Peyer's patch (tissue), 4 donors: ENCODE data around the gene CLRN3. TPM values are rescaled to one million over a fixed set of nuclear protein-coding genes. Genes with fewer than 3 reads are reported as not detected.
A peak's percentile ranks its signal among the peaks of the same experiment; 100 is the strongest.

Experiments
- DNase-seq, 3 donors: peaks; one replicate each; pipeline ENCODE4 v3.0.0-alpha.2; 2017 to 2019
- H3K27ac ChIP-seq, 4 donors: fragments of 200-600 bp; sonication (generic); one replicate each; pipeline ENCODE4 v1.5.1; 2016 to 2019
- H3K27me3 ChIP-seq, 2 donors: fragments of 200-600 bp; sonication (generic); one replicate each; pipeline ENCODE4 v1.5.1; 2019
- H3K36me3 ChIP-seq, 3 donors: fragments of 200-600 bp; sonication (generic); one replicate each; pipeline ENCODE4 v1.5.1; 2016 to 2019
- H3K4me1 ChIP-seq, 4 donors: fragments of 200-600 bp; sonication (generic); one replicate each; pipeline ENCODE4 v1.5.1; 2016 to 2019
- H3K4me3 ChIP-seq, 4 donors: fragments of 200-600 bp; sonication (generic); 1 replicate in 3 of 4; 2 replicates in 1 of 4; pipeline ENCODE4 v1.5.1; 2016 to 2019; ENCODE audit warnings: mild to moderate bottlenecking in 1 of 4
- H3K9me3 ChIP-seq, 4 donors: fragments of 200-600 bp; sonication (generic); one replicate each; pipeline ENCODE4 v1.5.1; 2016 to 2019; ENCODE audit warnings: mild to moderate bottlenecking in 1 of 4
- POLR2A ChIP-seq, 2 donors: fragments of 450-650 bp; IDR thresholded peaks; one replicate each; pipeline ENCODE4 v1.5.1; 2017; ENCODE audit warnings: antibody characterized with exemption in 2 of 2, mild to moderate bottlenecking in 2 of 2, moderate library complexity in 2 of 2
- total RNA-seq, 4 donors: library from RNA; depleted of rRNA; stranded (reverse); fragments of >200 nt; gene quantifications; one replicate each; pipeline ENCODE4 v1.1.0, GENCODE V29; 2016
- TF ChIP-seq, protein P1 (sequence below), 6 experiments: fragments of 450-650 bp in 4 of 6; fragments of 200-600 bp in 2 of 6; sonication (generic) in 1 of 6; IDR thresholded peaks; one replicate each; pipeline ENCODE4 v1.5.1; 2017 to 2019; ENCODE audit warnings: antibody characterized with exemption in 6 of 6, mild to moderate bottlenecking in 3 of 6, moderate library complexity in 1 of 6

The CLRN3 gene
- total RNA-seq, 4 donors from 2014 or later = 7.4 to 215 (median 109) TPM

DNA sequence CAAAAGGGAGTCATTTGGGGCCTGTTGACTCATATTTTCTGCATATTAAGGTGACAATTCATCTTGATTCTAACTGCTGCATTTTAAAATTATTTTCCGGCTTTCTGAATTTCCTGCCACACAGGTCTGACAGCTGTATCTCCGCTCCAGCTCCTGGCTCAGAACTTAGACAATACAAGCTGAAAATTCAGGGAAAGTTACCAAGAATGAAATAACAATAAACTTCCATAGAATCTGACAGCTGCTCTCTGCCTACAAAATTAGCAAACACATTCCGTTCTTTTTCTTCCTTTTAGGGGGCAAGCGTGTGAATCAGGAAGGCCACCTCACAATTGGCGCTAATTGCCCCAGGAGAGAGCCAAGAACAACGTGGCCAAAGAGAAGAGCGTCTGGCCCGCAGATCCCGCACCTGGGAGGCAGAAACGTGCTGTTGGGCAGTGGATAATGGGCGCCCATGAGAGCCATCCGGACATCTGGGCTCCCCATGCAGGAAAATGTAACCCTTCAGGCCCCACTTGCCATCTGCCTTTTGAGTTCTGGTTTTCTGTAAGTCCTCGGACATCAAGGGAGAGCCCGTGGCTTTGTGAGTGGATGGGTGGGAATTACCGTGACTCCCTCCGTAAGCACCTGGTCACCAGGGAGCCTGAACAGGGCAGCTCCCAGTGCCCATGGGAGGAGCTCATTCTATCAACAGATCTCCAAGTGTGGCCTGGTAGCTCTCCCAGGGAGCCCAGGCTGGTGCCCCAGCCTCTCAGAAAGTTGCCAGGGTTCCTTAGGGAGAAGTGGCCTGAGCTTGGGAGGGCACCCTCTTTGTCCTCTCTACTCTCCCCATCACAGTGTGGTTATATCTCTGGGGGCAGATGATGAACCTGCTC lies 5.0 kb downstream of the CLRN3 start:
- Histone ChIP-seq H3K27me3 (no peaks in the 10 kb centered on the region), H3K9me3 (no peaks in the 10 kb centered on the region), H3K27ac (peak overlapping the region in 3 of 4 donors; percentile 73 to 93 (median 88)), H3K36me3 (peaks cover 0 to 10% (median 0%) of the 10 kb centered on the region in 3 donors), H3K4me1 (peaks cover 0 to 44% (median 2%) of the 10 kb centered on the region in 4 donors), H3K4me3 (peak overlapping the region in 2 of 4 donors; percentile 31 to 43)
- DNase-seq = peak in 1 of 3 donors; percentile 42
- TF ChIP-seq, protein P1, sequence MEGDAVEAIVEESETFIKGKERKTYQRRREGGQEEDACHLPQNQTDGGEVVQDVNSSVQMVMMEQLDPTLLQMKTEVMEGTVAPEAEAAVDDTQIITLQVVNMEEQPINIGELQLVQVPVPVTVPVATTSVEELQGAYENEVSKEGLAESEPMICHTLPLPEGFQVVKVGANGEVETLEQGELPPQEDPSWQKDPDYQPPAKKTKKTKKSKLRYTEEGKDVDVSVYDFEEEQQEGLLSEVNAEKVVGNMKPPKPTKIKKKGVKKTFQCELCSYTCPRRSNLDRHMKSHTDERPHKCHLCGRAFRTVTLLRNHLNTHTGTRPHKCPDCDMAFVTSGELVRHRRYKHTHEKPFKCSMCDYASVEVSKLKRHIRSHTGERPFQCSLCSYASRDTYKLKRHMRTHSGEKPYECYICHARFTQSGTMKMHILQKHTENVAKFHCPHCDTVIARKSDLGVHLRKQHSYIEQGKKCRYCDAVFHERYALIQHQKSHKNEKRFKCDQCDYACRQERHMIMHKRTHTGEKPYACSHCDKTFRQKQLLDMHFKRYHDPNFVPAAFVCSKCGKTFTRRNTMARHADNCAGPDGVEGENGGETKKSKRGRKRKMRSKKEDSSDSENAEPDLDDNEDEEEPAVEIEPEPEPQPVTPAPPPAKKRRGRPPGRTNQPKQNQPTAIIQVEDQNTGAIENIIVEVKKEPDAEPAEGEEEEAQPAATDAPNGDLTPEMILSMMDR (IDR thresholded peaks at IDR 0.05) = no peak
- TF ChIP-seq POLR2A (IDR thresholded peaks at IDR 0.05) = no peak

DNA sequence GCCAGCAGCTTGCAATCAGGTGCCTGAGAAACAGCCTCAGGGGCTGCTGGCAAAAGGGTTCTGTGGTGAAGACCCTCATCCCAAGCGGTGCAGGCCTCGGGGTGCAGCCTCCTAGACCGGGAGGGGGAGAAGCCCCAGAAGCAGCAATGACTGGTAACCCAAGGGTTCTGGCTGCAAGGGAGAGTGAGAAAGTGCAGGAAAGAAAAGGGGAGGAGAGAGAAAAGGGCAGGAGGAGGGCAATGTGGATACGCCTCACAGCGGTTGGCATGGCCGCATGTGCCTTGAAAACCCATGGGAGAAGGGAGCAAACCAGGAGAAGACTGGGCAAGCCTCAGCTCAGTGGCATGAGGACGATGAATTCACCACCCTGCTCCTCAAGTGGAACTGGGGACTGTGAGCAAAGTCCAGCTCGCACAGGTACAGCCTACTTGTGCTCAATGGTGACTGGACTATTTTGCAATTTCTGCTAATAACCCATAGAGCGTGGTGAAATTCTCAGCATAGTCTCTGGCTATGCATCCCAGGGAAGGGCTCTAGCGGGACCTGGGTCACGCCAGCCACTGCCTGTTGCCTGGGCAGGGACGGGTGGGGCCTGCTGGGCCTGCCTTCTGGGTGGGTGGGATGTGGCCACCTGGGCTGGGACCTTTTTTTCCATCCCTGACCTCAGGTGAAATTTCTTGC lies 6.2 kb downstream of the CLRN3 start:
- no peaks in the 10 kb centered on the region for H3K9me3 ChIP-seq
- peak; percentile 87 to 90 for TF ChIP-seq POLR2A (IDR thresholded peaks at IDR 0.05)
- TF ChIP-seq, protein P1 (IDR thresholded peaks at IDR 0.05) = peak in 1 of 6 experiments; percentile 5
- peaks cover 0 to 54% (median 3%) of the 10 kb centered on the region in 4 donors for H3K4me1 ChIP-seq
- H3K27ac ChIP-seq = peak overlapping the region in 3 of 4 donors; percentile 73 to 93 (median 88)
- peaks cover 0 to 10% (median 0%) of the 10 kb centered on the region in 3 donors for H3K36me3 ChIP-seq
- H3K27me3 ChIP-seq = no peaks in the 10 kb centered on the region
- peak; percentile 14 to 89 (median 83) for DNase-seq
- H3K4me3 ChIP-seq = peak overlapping the region in 2 of 4 donors; percentile 15 to 33

DNA sequence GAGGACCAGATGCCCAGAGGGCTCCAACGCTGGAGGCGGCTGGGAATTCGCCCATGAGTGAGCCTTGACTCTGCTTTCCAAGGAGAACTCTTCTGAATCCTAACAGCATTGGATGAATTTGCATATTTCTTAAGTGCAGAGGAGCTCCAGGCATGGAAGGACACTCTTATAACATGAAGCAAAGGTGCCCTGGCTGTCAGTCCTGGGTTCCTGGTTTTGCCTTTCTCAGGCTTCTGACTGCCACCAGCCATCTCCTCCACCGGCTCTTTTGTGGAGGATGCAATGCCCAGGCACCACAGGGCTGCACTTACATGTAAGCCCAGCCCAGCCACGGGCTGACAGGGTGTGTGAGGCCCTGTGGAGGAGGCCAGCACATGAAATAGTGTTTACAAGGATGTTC lies 8.2 kb downstream of the CLRN3 start:
- Histone ChIP-seq H3K27ac (peak overlapping the region in 1 of 4 donors; percentile 2), H3K4me1 (peaks cover 8 to 74% (median 11%) of the 10 kb centered on the region in 4 donors), H3K27me3 (no peaks in the 10 kb centered on the region), H3K4me3 (no peak overlapping the region), H3K9me3 (no peaks in the 10 kb centered on the region), H3K36me3 (peaks cover 0 to 20% (median 0%) of the 10 kb centered on the region in 3 donors)
- no peak for DNase-seq
- TF ChIP-seq POLR2A (IDR thresholded peaks at IDR 0.05) = no peak
- TF ChIP-seq, protein P1 (IDR thresholded peaks at IDR 0.05) = no peak

DNA sequence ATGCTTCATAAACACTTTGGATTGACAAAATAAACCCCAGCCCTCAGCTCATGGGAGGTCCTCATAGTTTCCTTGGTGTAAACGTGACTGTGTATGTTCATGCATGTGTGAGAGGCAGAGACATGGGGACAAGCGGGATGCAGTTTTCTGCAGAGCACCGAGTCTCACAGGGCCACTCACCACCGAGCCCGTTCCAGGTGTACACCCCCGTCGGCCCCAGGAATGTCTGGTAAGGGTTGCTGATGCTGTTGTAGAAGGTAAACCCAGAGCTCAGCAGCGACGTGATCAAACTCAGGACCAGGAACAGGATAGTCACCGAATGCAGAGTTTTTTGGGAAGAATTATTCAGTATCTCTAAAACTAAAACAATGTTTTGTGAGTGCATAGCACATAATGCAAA lies 9.2 kb downstream of the CLRN3 start:
- Histone ChIP-seq H3K27me3 (no peaks in the 10 kb centered on the region), H3K36me3 (peaks cover 0 to 20% (median 0%) of the 10 kb centered on the region in 3 donors), H3K27ac (no peak overlapping the region), H3K9me3 (no peaks in the 10 kb centered on the region), H3K4me3 (no peak overlapping the region), H3K4me1 (peaks cover 8 to 75% (median 11%) of the 10 kb centered on the region in 4 donors)
- TF ChIP-seq, protein P1 (IDR thresholded peaks at IDR 0.05) = no peak
- TF ChIP-seq POLR2A (IDR thresholded peaks at IDR 0.05) = no peak
- peak in 1 of 3 donors; percentile 10 for DNase-seq

DNA sequence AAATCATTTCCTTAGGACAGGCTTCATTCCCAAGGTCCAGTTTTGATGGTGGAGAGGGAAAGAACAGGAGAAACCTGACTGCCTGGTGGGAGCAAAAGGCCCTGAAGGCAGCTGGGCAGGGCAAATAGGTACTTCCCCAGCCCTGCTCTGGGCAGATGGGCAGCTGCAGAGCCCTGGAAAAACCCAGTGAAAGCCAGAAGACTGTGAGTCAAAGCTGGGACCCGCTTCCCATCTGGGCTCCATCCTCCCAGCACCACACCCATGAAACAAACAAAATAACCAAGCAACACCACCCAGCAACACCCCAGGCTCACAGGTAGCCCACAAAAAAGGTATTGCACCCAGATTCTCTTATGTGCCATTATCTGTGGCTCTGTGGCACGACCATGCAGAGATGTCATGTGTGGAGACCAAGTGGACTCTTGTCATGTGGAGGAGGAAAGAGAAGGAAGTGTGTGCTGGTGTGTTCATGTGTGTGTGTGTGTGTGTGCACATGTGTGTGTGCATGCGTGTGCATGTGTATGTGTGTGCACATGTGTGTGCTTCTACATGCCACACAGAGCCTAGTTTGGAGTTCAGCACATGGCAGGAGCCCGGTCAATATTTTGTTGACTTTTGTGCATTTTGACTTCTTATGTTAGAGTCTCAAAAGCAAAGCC lies 9.8 kb downstream of the CLRN3 start:
- TF ChIP-seq POLR2A (IDR thresholded peaks at IDR 0.05) = no peak
- TF ChIP-seq, protein P1 (IDR thresholded peaks at IDR 0.05) = no peak
- Histone ChIP-seq H3K27me3 (no peaks in the 10 kb centered on the region), H3K4me1 (peaks cover 8 to 74% (median 11%) of the 10 kb centered on the region in 4 donors), H3K4me3 (no peak overlapping the region), H3K27ac (peak overlapping the region in 1 of 4 donors; percentile 72), H3K36me3 (peaks cover 0 to 22% (median 0%) of the 10 kb centered on the region in 3 donors), H3K9me3 (no peaks in the 10 kb centered on the region)
- DNase-seq = peak in 1 of 3 donors; percentile 9
